ENCODE data around the gene NCAPD2.
"Not testable (repeated sequence)": the region's sequence is repeated elsewhere in the genome, so short reads cannot be mapped to it uniquely, and the experiment has no call there.

NCAPD2 gene

DNA sequence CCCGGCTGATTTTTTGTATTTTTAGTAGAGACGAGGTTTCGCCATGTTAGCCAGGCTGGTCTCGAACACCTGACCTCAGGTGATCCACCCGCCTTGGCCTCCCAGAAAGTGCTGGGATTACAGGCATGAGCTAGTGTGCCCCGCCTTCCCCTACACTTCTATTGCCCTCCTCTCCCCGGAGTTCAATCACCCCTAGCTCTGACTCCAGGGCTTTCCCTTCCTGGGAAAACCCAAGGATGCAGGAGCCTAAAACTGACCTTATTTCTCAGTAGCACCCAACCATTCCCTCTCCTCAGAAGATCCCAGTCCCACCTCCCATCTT, 62.6 kb downstream of the NCAPD2 start:
- DNase-seq (ENCODE audit: low read depth, low spot score); H3K4me3 ChIP-seq (ENCODE audit: low read length): not testable (repeated sequence)

DNA sequence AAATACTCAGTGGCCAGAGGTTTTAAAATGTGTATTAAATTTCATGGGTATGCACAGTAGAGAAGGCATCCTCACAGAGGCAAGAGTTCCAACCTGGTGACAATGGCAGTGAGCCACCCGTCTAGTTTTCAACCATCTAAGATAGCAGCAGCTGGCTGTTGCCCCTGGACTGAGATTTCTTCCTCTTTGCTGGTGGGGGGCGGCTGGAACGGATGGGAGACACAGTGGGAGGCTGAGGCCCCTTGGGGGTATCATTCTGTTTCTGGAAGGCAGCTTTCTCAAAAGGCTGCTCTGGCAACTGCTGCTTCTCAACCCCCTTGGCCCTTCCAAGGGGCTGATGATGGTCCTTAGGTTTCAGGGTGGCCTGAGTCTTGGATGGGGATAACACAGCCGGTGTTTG, 63.0 kb downstream of the NCAPD2 start:
- no peak overlapping the region for H3K4me3 ChIP-seq (ENCODE audit: low read length)
- no peak for DNase-seq (ENCODE audit: low read depth, low spot score)

DNA sequence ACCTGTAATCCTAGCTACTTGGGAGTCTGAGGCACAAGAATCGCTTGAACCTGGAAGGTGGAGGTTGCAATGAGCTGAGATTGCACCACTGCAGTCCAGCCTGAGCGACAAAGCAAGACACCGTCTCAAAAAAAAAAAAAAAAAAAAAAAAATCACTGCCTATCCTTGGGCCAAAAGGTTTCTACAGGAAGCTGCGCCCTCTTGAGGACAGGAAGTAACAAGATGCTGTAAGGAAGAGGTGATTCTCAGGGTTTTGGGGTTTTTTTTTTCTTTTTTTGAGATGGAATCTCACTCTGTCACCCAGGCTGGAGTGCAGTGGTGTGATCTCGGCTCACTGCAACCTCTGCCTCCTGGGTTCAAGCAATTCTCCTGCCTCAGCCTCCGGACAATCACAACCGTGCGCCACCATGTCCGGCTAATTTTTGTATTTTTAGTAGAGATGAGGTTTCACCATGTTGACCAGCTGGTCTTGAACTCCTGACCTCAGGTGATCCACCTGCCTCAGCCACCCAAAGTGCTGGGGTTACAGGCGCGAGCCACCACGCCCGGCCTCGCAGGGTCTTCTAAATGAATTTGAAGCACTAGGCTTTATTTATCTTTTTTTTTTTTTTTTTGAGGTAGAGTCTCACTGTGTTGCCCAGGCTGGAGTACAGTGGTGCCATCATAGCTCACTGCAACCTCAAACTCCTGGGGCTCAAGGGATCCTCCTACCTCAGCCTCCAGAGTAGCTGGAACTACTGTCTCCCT, 64.3 kb downstream of the NCAPD2 start:
- peak; percentile 80 for DNase-seq (ENCODE audit: low read depth, low spot score)
- H3K4me3 ChIP-seq (ENCODE audit: low read length), result not testable (repeated sequence)

DNA sequence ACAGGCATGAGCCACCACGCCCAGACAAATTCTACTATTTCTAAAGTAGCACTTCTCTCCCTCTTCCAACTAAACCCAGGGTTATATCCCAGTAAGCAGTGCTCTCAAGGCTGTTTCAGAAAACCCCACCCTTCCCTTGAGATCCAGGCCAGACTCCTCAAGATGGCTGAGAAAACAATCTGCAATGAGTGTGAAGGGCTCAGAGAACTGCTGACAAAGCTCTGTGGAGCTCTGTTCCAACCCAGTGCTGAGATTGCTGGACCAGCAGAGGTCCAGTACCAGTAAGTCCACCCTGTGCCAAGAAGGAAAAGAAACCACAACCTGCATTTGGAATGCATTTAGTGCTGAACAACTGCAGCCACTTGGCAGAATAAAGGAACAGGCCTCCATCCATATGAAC, 65.6 kb downstream of the NCAPD2 start:
- no peak for DNase-seq (ENCODE audit: low read depth, low spot score)
- no peak overlapping the region for H3K4me3 ChIP-seq (ENCODE audit: low read length)

DNA sequence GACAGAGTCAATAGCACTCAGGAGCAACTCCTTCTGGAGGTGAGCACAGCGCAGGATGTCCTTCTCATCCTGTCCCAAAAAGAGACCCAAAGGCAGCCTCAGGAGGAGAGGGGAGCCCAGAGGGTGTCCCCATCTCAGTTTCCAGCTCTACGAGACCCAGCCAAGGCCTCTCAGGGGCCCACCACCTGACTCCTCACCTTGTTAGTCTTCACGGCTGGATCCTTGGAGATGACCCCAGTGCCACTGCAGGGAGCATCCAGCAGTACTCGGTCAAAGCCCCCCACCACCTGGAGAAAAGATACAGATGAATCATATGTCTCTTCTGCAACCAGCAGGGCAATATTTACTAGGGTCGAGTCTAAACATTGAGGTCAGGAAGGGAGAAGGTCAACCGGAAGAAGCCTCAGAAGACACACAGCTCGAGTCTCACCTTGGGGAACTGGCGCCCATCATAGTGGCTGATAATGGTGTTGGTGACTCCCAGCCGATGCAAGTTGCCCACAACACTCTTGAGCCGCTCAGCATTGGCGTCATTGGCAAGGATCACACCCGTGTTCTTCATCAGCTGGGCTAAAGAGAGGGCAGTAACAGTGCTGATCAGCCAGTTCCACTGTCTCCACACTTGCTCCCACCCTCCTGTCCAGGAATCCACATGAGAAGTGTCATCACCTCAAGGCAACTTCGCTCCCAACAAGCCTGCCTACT, 66.8 kb downstream of the NCAPD2 start:
- H3K4me3 ChIP-seq (ENCODE audit: low read length), result no peak overlapping the region
- DNase-seq (ENCODE audit: low read depth, low spot score), result no peak

DNA sequence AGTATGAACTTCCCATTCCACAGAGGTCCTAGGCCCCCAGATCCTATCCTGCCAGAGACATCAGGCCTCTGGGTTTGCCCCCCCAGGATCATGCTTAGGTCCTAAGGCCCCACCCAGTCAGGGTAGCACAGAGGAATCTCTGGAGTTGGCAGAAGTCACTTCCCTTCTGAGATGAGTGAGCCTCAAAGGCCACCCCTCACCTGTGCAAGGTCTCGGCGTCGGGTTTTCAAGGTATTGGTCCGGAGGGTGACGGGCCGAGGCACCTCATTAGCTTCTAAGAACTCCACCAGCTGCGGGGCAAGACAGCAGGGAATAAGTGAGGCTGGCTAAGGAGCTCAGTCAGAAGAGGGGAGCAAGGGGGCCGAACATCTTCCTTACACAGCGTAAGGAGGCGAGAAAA, 69.0 kb downstream of the NCAPD2 start:
- no peak overlapping the region for H3K4me3 ChIP-seq (ENCODE audit: low read length)
- DNase-seq (ENCODE audit: low read depth, low spot score), result no peak

DNA sequence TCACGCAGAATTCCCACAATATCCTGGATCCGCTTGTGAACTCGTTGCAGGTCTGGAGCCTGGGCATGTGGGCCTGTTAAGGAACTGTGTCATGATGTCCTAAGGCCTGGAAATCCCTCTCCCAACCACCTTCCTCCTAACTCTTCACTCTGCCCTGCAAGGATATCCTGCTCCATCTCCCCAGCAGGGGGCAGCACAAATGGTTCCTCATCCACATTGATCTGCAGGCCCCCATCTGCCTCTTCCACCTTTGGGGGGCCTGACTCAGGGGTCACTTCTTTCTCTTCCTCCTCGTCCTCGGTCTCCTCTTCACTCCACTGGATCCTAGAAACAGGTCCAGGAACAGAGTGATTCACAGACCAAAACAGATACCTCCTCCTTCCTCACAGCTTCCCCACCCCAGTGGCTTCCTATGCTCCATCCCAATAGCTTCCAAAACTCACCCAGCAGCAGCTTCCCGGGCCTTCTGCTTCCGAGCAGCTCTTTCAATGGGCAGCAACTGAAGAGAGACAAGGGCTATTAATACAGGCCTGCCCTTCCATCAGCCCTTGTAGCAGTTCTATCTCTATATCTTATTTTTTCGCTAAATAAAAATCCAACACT, 69.6 kb downstream of the NCAPD2 start:
- no peak overlapping the region for H3K4me3 ChIP-seq (ENCODE audit: low read length)
- peak; percentile 49 for DNase-seq (ENCODE audit: low read depth, low spot score)

DNA sequence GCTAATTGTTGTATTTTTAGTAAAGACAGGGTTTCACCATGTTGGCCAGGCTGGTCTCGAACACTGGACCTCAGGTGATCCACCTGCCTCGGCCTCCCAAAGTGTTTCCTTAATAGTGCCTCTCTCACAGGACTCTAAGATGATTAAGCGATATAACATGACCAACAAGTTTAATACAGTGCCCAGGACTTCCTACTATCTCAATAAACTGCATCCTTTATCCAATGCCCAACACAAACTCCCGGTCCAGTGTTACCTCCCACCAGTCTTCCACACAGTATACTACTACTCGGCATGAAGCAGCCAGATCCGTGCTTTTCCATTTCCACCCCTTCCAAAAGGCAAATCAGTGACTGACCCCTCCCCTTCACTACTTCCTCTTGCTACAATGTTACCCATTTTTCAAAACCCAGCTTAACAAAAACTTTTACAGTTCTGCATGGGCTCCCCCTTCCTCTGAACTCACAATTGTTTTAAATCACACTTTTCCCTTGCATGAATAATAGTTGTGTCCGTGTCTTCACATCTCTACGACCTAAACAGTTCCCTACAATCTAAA, 73.3 kb downstream of the NCAPD2 start:
- peak overlapping the region; percentile 97 for H3K4me3 ChIP-seq (ENCODE audit: low read length)
- DNase-seq (ENCODE audit: low read depth, low spot score), result no peak

DNA sequence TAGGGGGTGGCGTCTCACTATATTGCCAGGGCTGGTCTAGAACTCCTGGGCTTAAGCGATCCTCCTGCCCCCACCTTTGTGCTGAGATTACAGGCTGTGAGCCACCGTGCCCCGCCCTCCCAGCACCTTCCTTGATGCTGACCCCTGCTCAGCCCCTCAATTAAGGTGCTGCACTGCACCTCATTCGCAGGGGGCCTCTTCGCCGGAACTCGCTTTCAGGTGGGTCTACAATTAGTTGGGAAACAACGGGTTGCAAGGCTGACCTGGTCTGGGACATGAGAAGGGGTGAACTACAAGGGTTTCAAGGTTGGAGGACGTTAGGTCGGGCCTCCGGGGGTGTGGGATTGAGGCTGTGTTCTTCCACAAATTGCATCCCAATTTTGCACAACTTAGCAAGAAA, 75.4 kb downstream of the NCAPD2 start:
- DNase-seq (ENCODE audit: low read depth, low spot score), result no peak
- no peak overlapping the region for H3K4me3 ChIP-seq (ENCODE audit: low read length)

DNA sequence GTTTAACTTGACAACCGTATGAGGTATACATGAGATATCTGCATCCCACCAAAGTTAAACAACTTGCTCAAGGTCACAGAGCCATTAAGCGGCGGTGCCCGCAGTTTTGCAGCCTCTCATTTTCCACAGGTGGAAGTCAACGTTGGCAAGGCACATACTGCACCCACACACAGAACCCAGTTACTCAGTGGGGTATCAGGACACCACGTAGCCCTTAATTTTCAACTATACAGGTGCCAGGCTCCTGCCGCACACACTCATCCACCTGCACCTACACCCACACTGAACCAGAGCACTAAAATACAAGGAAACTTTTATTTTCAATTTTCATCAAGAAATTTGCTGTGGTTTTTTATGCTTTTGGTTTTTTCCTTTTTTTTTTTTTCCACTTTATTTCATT, 75.9 kb downstream of the NCAPD2 start:
- no peak for DNase-seq (ENCODE audit: low read depth, low spot score)
- H3K4me3 ChIP-seq (ENCODE audit: low read length), result no peak overlapping the region

DNA sequence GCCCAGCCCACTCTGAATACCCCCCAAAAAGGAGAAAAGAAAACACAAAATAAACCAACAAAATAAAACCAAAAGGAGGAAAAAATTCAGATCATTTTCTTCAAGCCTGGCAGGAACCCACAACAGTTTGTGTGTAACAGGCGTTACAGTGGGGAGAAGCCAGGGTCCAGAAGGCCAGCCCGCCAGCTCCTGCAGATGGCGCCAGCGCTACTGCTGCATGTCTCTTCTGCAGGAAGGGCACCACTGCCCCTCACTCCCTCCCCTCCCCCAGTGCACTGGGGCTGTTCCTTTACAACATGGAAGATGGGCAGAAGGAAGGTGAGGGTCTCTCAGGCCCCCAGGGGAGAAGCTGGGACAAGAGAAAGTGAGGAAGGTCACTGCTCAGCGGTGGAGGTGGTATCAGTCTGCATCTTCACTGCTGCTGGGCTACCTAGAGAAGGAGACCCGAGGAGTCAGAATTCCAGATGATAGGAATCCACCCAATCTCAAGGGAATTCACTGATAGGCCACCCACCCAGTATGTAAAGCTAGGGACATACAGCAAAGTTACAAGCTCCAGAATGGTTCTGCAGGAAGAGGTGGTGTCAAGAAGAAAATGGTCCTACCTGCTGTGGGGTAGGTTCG, 76.5 kb downstream of the NCAPD2 start:
- DNase-seq (ENCODE audit: low read depth, low spot score), result no peak

DNA sequence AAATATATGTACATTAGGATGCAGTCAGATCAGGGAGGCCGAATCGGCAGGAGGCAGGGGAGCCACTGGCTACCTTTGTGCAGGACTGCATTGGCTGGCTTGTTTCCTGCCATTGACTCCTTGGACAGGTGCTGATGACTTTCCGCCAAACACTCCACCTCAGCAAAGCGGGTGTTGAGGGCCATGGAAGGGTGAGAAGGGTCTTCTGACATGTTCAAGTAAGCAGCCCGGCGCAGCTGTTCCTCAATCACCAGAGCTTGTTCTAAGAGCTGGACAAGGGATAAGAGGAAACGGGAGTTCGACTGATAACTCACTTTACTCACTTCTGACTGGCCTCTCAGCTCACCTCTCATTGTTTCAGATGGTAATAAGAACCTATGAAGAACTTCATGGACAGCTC, 79.1 kb downstream of the NCAPD2 start:
- no peak for DNase-seq (ENCODE audit: low read depth, low spot score)
- H3K4me3 ChIP-seq (ENCODE audit: low read length), result no peak overlapping the region

More for the DNA sequence above, 76.5 kb downstream of the NCAPD2 start:
- H3K4me3 ChIP-seq (ENCODE audit: low read length), result no peak overlapping the region

DNA sequence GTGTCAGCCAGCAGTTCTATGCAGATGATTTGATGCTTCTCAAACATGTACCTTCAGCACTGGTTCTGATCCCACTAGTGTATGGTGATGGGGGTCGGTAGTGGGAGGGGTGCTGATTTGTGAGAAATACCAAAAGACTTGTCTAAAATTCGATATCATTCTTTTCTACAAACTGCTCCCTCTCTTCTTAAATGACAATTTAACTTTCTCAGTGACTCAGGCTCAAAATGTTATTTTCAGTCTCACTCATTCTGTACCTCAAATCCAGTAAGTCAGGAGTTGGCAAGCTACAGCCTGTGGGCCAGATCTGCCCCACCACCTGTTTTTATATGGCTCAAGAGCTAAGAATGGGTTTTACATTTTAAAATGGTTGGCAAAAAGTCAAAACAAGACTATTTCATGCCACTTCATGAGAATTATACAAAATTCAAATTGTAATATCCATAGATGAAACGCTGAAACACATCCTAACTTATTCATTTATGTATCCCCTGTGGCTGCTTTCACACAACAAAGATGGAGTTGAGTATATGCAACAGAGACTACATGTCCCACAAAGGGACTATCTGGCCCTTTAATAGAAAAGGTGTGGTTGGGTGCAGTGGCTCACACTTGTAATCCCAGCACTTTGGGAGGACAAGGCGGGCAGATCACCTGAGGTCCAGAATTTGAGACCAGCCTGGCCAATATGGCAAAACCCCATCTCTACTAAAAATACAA, 80.8 kb downstream of the NCAPD2 start:
- H3K4me3 ChIP-seq (ENCODE audit: low read length), result no peak overlapping the region

DNA sequence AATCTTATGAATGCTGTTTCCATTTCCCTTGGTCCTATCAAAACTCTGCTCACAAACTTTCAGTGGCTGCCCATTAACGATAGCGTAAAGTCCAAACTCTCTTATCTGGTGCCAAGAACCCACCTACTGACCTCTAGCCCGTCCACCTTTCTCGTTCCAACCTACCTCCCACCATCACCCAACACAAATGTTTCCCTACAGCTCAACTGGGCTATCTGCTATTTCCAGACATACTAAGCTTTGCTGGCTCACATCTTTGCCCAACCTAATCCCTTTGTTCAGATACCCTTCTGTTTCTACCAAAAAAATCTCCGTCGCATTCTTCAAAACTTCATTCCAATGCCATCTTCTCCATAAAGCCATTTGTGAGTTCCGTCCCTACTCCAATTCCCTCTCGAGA, 81.7 kb downstream of the NCAPD2 start:
- no peak for DNase-seq (ENCODE audit: low read depth, low spot score)
- H3K4me3 ChIP-seq (ENCODE audit: low read length), result no peak overlapping the region

More for the DNA sequence above, 80.8 kb downstream of the NCAPD2 start:
- DNase-seq (ENCODE audit: low read depth, low spot score), result no peak

All from Jurkat, Clone E6-1 (cell line).